Upper lobe of left lung (tissue), 6 donors: ENCODE measurements around the gene EGFL8. TPM values are rescaled to one million over a fixed set of nuclear protein-coding genes. Genes with fewer than 3 reads are reported as not detected.

Experiments used
- ATAC-seq, 2 donors: fragments of 200-7000 bp; cut with Tn5 transposase; one replicate each; pipeline ENCODE4 v1.9.1; 2022; ENCODE audit warnings: mild to moderate bottlenecking in 2 of 2, moderate library complexity in 2 of 2; ENCODE audit not compliant: low FRiP score in 2 of 2
- DNase-seq, 2 donors: peaks; one replicate each; pipeline ENCODE4 v3.0.0-alpha.2; 2019 to 2020
- H3K27ac ChIP-seq, 4 donors: fragments of 200-600 bp; sonication (generic); one replicate each; pipeline ENCODE4 v1.5.1; 2016 to 2019
- H3K27me3 ChIP-seq, 4 donors: fragments of 200-600 bp; sonication (generic); one replicate each; pipeline ENCODE4 v1.5.1; 2017 to 2019
- H3K36me3 ChIP-seq, 4 donors: fragments of 200-600 bp; sonication (generic); one replicate each; pipeline ENCODE4 v1.5.1; 2016 to 2019
- H3K4me1 ChIP-seq, 4 donors: fragments of 200-600 bp; sonication (generic); one replicate each; pipeline ENCODE4 v1.5.1; 2018 to 2019
- H3K4me3 ChIP-seq, 4 donors: fragments of 200-600 bp; sonication (generic); one replicate each; pipeline ENCODE4 v1.5.1; 2017 to 2019; ENCODE audit warnings: mild to moderate bottlenecking in 2 of 4, moderate library complexity in 1 of 4
- H3K9me3 ChIP-seq, 4 donors: fragments of 200-600 bp; sonication (generic); one replicate each; pipeline ENCODE4 v1.5.1; 2018 to 2019
- EP300 ChIP-seq, 4 donors: sonication (generic); formaldehyde crosslinking; IDR thresholded peaks; one replicate each; pipeline ENCODE4 v1.5.1; 2017; ENCODE audit warnings: antibody characterized with exemption in 4 of 4, control low read depth in 2 of 4
- POLR2A ChIP-seq, 4 donors: fragments of 450-650 bp; IDR thresholded peaks; one replicate each; pipeline ENCODE4 v1.5.1; 2016 to 2017; ENCODE audit warnings: antibody characterized with exemption in 4 of 4, mild to moderate bottlenecking in 2 of 4
- POLR2AphosphoS5 ChIP-seq, 2 donors: sonication (generic); formaldehyde crosslinking; IDR thresholded peaks; one replicate each; pipeline ENCODE4 v1.5.1; 2017; ENCODE audit warnings: antibody characterized with exemption in 2 of 2
- WGBS, 2 donors: methylation state at CpG; one replicate each; pipeline ENCODE4 v1.1.5; 2017 to 2018; 5-methylcytosine and 5-hydroxymethylcytosine counted together
- total RNA-seq, 6 donors: library from RNA; depleted of rRNA in 4 of 6; stranded (reverse); fragments of >200 nt in 4 of 6; gene quantifications; one replicate each; pipeline versions ENCODE4 v1.1.0 to v1.2.1, GENCODE V29; 2016 to 2021
- TF ChIP-seq, protein P1 (sequence below), 6 experiments: fragments of 450-650 bp in 4 of 6; fragments of 200-600 bp in 2 of 6; sonication (generic) in 2 of 6; IDR thresholded peaks; one replicate each; pipeline ENCODE4 v1.5.1; 2016 to 2019; ENCODE audit warnings: antibody characterized with exemption in 6 of 6
- donor health status: DM: no; HTN: no; CAD: no; lungs with moderate emphysema.
- donor health status: DM: no; HTN: yes; CAD: no; lungs with severe emphysema.

The EGFL8 gene
- total RNA-seq, 6 donors from 2014 or later = 6.1 to 37.7 (median 9.6) TPM

DNA sequence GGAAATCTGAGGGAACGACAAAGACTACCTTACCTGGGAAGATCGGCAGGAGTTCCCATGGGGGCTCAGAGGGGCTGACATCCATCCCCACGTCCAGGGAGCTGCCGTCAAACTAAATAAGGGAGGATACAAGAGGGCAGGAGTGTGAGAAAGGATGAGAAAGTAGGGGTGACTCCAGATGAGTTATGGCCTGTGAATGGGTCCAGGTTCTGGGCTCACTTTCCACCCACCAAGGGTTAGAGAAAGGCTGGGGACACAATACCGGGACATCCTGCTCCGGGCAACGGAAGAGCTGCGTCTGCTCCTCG is 37.0 kb upstream of the EGFL8 start:
- WGBS, 2 donors = 12 to 16% methylated on average over 4 to 9 of the region's 9 CpGs

DNA sequence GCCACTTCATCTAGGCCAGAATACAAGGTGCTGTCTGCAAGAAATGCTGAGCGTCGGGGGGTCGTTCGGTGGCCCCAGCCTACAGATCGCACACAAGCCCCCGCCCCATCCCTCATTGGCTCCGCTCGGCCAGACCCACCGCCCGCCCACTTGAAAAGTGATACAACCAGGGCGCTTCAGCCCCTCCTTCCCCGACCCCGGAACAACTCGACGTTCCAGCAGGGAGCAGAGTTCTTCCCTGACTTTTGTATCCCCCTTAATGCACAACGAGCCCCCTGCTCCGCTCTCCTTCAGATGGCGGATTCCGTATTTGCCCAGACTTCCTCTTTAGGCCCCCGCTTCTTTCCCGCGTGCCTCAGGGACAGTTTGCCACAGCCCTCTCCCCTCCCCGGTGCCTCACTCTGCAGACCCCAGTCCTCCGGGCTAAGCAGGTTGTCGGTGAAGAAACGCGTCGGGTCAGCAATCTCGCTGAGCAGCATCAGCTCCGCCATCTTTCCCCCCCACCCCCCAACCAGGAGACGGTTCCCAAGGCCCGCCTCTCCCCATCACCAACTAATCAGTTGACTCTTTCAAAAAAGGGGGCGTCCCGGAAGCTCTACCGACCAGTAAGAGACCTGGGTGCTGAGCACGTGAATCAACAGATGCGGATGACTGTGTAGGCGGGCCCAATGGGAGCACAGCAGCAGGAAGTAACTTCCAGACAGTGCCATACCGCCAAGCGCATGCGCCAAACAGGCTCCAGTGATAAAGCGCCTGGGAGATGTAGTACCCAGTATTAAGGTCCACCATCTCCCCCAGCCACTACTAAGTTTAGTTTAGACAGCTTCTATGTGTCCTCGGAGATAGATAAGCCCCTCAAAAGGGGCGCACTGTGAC is 36.4 kb upstream of the EGFL8 start, which contains the start of gene ATF6B:
Gene ATF6B, minus strand, starts transcription at position 530 of the 876 bp plus-strand sequence. Its CDS starts 39 bp downstream, at position 491.
- WGBS, 2 donors = 1% methylated on average over 27 to 44 of the region's 44 CpGs
- peaks cover 26 to 42% (median 28%) of the 10 kb centered on the region in 4 donors for H3K4me1 ChIP-seq
- peak within 1 kb of the TSS; percentile 86 to 95 (median 90) for H3K27ac ChIP-seq
- H3K9me3 ChIP-seq = no peaks in the 10 kb centered on the region
- peak within 1 kb of the TSS; percentile 85 to 97 (median 90) for H3K4me3 ChIP-seq
- ATAC-seq = peak; percentile 95 to 98
- no peaks in the 10 kb centered on the region for H3K27me3 ChIP-seq
- TF ChIP-seq, protein P1, sequence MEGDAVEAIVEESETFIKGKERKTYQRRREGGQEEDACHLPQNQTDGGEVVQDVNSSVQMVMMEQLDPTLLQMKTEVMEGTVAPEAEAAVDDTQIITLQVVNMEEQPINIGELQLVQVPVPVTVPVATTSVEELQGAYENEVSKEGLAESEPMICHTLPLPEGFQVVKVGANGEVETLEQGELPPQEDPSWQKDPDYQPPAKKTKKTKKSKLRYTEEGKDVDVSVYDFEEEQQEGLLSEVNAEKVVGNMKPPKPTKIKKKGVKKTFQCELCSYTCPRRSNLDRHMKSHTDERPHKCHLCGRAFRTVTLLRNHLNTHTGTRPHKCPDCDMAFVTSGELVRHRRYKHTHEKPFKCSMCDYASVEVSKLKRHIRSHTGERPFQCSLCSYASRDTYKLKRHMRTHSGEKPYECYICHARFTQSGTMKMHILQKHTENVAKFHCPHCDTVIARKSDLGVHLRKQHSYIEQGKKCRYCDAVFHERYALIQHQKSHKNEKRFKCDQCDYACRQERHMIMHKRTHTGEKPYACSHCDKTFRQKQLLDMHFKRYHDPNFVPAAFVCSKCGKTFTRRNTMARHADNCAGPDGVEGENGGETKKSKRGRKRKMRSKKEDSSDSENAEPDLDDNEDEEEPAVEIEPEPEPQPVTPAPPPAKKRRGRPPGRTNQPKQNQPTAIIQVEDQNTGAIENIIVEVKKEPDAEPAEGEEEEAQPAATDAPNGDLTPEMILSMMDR (IDR thresholded peaks at IDR 0.05) = no peak
- TF ChIP-seq POLR2A (IDR thresholded peaks at IDR 0.05) (peak in 2 of 4 donors; percentile 17 to 82), EP300 (IDR thresholded peaks at IDR 0.05) (no peak), POLR2AphosphoS5 (IDR thresholded peaks at IDR 0.05) (peak; percentile 51 to 62)
- peaks cover 16 to 40% (median 27%) of the 10 kb centered on the region in 4 donors for H3K36me3 ChIP-seq
- DNase-seq = peak in 1 of 2 donors; percentile 100

More for the DNA sequence above, 37.0 kb upstream of the EGFL8 start:
- TF ChIP-seq POLR2A (IDR thresholded peaks at IDR 0.05) = no peak
- TF ChIP-seq, protein P1 (IDR thresholded peaks at IDR 0.05) = no peak
- TF ChIP-seq EP300 (IDR thresholded peaks at IDR 0.05) = no peak
- no peak for TF ChIP-seq POLR2AphosphoS5 (IDR thresholded peaks at IDR 0.05)
- Histone ChIP-seq H3K4me3 (peak overlapping the region; percentile 85 to 97 (median 90)), H3K9me3 (no peaks in the 10 kb centered on the region), H3K27me3 (no peaks in the 10 kb centered on the region), H3K4me1 (peaks cover 26 to 42% (median 28%) of the 10 kb centered on the region in 4 donors), H3K27ac (peak overlapping the region; percentile 86 to 95 (median 90)), H3K36me3 (peaks cover 16 to 46% (median 27%) of the 10 kb centered on the region in 4 donors)
- DNase-seq (no peak), ATAC-seq (no peak)

DNA sequence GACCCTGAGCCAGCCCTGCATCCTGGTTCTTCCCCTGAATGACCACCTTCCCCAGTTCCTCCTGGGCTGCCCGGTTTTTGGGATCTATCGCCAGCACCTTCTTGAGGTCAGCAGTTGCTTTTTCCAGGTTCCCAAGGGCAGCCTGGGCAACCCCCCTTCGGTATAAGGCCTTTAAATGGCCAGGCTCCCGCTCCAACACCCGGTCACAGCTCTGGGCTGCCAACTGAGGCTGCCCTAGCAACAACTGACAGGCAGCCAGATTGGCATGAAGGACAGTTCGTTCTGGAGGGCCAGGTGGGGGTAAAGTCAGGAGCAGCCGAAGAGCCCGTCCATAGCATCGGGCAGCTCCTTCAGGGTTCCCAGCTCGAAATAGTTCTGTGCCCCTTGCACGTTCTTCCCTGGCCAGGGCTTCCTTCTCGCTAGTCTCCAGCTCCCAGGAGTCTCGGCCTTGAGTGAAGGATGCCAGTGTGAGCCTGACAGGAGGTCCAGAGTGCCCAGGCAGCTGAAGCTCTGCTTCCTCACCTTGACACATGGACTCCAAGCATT is 35.6 kb upstream of the EGFL8 start:
- H3K4me3 ChIP-seq = peak overlapping the region in 2 of 4 donors; percentile 73 to 85
- no peaks in the 10 kb centered on the region for H3K27me3 ChIP-seq
- ATAC-seq (no peak), DNase-seq (no peak)
- peak overlapping the region; percentile 81 to 94 (median 86) for H3K27ac ChIP-seq
- no peaks in the 10 kb centered on the region for H3K9me3 ChIP-seq
- no peak for TF ChIP-seq POLR2A (IDR thresholded peaks at IDR 0.05)
- no peak for TF ChIP-seq POLR2AphosphoS5 (IDR thresholded peaks at IDR 0.05)
- no peak for TF ChIP-seq EP300 (IDR thresholded peaks at IDR 0.05)
- TF ChIP-seq, protein P1 (IDR thresholded peaks at IDR 0.05) = no peak
- H3K4me1 ChIP-seq = peaks cover 26 to 42% (median 28%) of the 10 kb centered on the region in 4 donors
- peaks cover 16 to 32% (median 25%) of the 10 kb centered on the region in 4 donors for H3K36me3 ChIP-seq
- 90 to 93% methylated on average over 5 to 13 of the region's 13 CpGs for WGBS, 2 donors

DNA sequence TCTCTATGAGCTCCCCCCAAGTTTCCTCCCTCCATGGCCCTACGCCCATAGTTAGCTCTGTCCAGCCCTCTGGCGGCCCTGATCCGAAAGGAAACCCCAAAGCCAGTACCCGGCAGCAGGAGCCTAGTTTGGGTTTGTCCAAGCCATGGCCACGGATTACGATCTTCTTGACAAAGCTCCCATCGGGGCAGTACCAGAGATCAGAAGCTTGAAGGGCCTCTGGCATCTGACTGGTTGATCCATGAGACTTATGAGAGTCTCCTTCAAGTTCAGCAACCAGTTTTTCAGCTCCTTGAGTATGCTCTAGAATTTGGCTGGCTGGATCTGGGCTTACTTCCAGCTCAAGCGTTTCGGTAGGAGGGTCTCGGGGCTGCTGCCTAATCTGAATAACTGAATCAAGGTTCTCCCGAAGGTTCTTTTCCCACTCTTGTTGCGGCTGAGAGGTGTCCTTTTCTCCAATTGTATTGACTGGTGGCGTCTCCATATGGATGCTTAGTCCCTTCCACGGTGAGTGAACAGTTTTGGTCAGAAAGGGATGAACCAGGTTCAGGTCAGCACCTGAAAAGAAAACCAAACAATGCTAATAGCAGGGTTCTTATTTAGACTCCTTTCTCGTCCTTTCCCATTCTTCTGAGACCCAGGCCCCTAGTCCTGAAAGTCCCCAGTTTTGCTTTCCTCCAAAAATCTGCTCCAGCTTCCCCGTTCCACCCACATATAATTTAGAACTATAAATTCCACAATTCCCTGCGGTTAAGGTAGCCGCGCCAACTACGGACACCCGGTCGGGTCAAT is 34.9 kb upstream of the EGFL8 start:
- TF ChIP-seq POLR2A (IDR thresholded peaks at IDR 0.05) (no peak), EP300 (IDR thresholded peaks at IDR 0.05) (no peak), POLR2AphosphoS5 (IDR thresholded peaks at IDR 0.05) (no peak)
- TF ChIP-seq, protein P1 (IDR thresholded peaks at IDR 0.05) = no peak
- DNase-seq (no peak), ATAC-seq (peak; percentile 57 to 65)
- peak overlapping the region; percentile 81 to 94 (median 86) for H3K27ac ChIP-seq
- no peaks in the 10 kb centered on the region for H3K27me3 ChIP-seq
- H3K36me3 ChIP-seq = peaks cover 10 to 26% (median 20%) of the 10 kb centered on the region in 4 donors
- peak overlapping the region; percentile 23 to 73 (median 64) for H3K4me3 ChIP-seq
- H3K4me1 ChIP-seq = peaks cover 26 to 42% (median 28%) of the 10 kb centered on the region in 4 donors
- WGBS, 2 donors = 24 to 35% methylated on average over 19 to 22 of the region's 22 CpGs
- H3K9me3 ChIP-seq = no peaks in the 10 kb centered on the region
